ENCODE data around the gene BRCC3. TPM values are rescaled to one million over a fixed set of nuclear protein-coding genes. Genes with fewer than 3 reads are reported as not detected.

Gene BRCC3
- total RNA-seq, 6 experiments from 2014 or later: 24.5 to 27.8 (median 26.0) TPM

DNA sequence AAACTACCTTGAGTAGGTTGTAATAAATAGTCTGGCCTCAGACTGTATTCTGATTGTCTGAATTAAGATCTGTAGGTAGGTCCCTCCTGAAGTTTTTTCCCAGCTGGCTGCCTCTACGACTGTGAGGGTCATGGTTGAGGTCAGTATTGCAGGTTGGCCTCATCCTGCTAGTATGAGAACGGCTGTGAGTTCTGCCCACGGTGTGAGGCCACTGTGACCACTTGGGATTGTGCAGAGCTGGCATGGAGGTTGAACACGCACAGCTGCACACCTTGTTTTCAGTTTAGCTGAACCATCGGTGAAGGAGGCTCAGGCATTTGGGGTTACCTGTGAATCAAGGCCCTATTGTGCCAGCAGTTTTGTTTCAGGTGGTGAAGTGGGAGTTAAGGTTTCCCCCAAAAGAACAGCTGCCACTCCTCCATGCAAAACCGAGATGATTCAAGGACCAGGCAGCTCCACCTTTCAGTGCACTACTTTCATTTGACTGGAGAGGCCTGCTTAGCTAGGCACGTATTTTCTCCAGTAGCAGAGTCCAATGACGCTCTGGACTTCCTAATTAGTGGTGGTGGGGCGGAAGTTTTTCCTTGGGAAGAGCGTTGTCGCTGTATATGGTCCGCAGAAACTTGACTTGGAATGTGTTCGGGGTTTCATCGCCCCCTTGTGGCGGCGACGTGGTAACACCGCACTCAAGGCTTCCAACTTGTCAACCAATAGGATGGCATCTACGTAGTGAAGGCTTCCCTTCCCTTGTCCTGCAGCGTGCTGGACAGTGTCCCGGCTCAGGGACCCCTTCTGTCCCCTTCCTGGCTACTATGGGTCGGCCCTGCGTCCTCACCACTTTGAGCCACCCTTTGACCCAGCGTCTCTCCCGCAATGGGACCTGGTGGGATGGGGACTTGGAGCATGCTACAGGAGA is 14.2 kb upstream of the BRCC3 start:
- H3K4me3 Mint-ChIP-seq: no peak overlapping the region
- no peak overlapping the region for H3K27ac Mint-ChIP-seq
- H3K27me3 Mint-ChIP-seq (ENCODE audit: insufficient read depth): no peaks in the 10 kb centered on the region; the same call in 1 of the 2 replicates
- peak; percentile 17 for DNase-seq
- H3K36me3 Mint-ChIP-seq (ENCODE audit: low read depth): no peaks in the 10 kb centered on the region; the same call in 1 of the 2 replicates
- H3K4me1 Mint-ChIP-seq (ENCODE audit: low read depth): peaks cover 4% of the 10 kb centered on the region; the same call in 1 of the 2 replicates
- TF ChIP-seq, protein P1, sequence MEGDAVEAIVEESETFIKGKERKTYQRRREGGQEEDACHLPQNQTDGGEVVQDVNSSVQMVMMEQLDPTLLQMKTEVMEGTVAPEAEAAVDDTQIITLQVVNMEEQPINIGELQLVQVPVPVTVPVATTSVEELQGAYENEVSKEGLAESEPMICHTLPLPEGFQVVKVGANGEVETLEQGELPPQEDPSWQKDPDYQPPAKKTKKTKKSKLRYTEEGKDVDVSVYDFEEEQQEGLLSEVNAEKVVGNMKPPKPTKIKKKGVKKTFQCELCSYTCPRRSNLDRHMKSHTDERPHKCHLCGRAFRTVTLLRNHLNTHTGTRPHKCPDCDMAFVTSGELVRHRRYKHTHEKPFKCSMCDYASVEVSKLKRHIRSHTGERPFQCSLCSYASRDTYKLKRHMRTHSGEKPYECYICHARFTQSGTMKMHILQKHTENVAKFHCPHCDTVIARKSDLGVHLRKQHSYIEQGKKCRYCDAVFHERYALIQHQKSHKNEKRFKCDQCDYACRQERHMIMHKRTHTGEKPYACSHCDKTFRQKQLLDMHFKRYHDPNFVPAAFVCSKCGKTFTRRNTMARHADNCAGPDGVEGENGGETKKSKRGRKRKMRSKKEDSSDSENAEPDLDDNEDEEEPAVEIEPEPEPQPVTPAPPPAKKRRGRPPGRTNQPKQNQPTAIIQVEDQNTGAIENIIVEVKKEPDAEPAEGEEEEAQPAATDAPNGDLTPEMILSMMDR (IDR thresholded peaks at IDR 0.05): peak; percentile 82
- H3K9me3 Mint-ChIP-seq: no peaks in the 10 kb centered on the region

DNA sequence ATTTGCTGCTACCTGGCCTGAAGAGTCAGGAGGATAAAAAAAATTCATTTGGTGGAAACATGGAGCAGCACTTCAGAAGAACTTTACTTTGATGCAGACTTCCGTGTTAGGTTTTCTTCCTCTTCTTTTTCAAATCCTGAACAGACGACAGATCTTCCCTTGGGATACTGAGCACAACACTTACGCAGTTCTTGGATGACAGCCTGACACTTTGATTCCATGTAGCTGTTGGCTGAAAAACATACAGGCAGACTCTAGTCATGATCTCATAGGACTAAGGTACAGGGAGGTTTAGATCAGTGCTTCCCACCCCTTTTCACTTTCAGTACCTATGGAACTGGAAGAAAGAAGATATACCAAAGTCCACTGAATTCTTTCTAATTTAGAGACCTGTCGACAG is 9.5 kb upstream of the BRCC3 start:
- TF ChIP-seq, protein P1 (IDR thresholded peaks at IDR 0.05): no peak
- Mint-ChIP-seq H3K4me3 (no peak overlapping the region), H3K27me3 (ENCODE audit: insufficient read depth) (no peaks in the 10 kb centered on the region; the same call in 1 of the 2 replicates), H3K4me1 (ENCODE audit: low read depth) (peaks cover 16% of the 10 kb centered on the region), H3K36me3 (ENCODE audit: low read depth) (no peaks in the 10 kb centered on the region; the same call in 1 of the 2 replicates), H3K27ac (no peak overlapping the region), H3K9me3 (no peaks in the 10 kb centered on the region)
- DNase-seq: no peak

DNA sequence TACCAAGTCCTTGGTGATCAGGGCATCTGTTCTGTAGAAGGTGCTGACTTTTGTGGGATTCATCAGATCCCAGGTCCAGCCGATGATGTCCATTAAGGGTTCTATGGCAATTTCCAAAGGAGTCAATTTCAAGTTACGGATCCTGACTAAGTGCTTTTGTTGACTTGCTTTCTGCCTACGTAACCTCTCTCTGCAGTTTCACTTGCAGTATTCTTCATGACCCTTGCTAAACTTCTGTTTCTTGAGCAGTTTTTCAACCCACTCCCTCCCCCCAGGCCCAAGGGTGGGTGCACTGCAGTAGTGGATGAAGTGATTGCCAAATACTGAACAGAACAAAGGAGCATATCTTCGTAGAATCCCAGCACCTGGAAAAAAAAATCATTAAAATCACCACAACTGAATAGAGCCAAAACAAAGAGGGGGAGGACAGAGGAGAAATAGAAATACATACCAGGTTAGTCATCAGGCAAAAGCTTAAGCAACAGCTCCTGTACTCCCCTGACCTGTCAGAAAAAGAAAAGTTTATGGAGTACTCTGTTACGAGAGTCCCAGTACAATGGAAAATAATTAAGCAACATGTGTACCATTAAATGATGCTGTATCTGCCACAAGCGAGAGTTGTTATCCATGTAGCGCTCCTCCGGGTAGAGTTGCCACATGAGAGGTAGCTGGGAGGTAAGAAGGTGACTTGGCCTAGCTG is 6.1 kb upstream of the BRCC3 start:
- Mint-ChIP-seq H3K36me3 (ENCODE audit: low read depth) (no peaks in the 10 kb centered on the region; the same call in 1 of the 2 replicates), H3K27ac (peak overlapping the region; percentile 64), H3K4me1 (ENCODE audit: low read depth) (peaks cover 45% of the 10 kb centered on the region), H3K4me3 (peak overlapping the region; percentile 71), H3K27me3 (ENCODE audit: insufficient read depth) (no peaks in the 10 kb centered on the region), H3K9me3 (no peaks in the 10 kb centered on the region)
- peak; percentile 28 for DNase-seq
- TF ChIP-seq, protein P1 (IDR thresholded peaks at IDR 0.05): no peak

DNA sequence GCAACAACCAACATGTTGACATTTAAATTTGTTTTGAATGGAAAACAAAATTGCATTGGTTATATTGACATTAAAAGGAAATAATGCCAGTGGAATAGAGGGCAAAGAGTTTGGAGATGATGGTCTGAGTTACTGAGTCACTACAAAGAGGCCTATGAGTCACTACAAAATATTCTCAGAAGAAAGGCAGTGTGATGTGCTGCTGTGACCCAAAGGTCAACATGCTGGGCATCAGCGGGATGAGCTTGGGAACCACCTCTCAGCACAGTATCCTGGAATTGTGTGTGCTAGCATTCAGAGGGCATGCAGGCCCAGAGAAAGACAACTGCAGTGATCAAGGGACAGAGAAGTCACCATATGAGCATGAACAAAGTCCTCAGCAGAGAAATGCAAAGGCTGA is 3.1 kb upstream of the BRCC3 start:
- peak overlapping the region; percentile 78 for H3K4me3 Mint-ChIP-seq
- peaks cover 51% of the 10 kb centered on the region for H3K4me1 Mint-ChIP-seq (ENCODE audit: low read depth)
- H3K27ac Mint-ChIP-seq: peak overlapping the region; percentile 93
- peaks cover 2% of the 10 kb centered on the region for H3K27me3 Mint-ChIP-seq (ENCODE audit: insufficient read depth)
- TF ChIP-seq, protein P1 (IDR thresholded peaks at IDR 0.05): no peak
- H3K36me3 Mint-ChIP-seq (ENCODE audit: low read depth): no peaks in the 10 kb centered on the region
- H3K9me3 Mint-ChIP-seq: no peaks in the 10 kb centered on the region
- DNase-seq: peak; percentile 61

DNA sequence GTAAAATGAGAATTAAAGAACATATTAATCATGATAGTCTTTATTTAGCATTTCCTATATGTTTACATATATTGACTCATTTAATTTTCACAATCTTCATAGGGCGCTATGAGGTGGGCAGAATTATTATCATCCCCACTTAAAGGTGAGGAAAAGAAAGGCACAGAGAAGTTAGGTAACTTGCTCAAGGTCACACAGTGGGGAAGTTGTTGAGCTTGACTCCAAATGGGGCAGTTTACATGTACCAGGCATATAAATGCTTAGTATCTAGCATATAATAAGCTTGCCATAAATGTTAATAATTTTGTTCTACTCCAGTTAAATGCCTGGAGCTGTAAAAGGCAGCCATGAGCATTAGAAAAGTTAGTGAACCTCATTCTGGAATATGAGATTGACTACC is 1.9 kb upstream of the BRCC3 start:
- peaks cover 64% of the 10 kb centered on the region for H3K4me1 Mint-ChIP-seq (ENCODE audit: low read depth)
- TF ChIP-seq, protein P1 (IDR thresholded peaks at IDR 0.05): no peak
- peak overlapping the region; percentile 90 for H3K4me3 Mint-ChIP-seq
- H3K36me3 Mint-ChIP-seq (ENCODE audit: low read depth): peaks cover 11% of the 10 kb centered on the region
- peak overlapping the region; percentile 94; the same call in 1 of the 2 replicates for H3K27ac Mint-ChIP-seq
- H3K9me3 Mint-ChIP-seq: no peaks in the 10 kb centered on the region
- H3K27me3 Mint-ChIP-seq (ENCODE audit: insufficient read depth): peaks cover 2% of the 10 kb centered on the region
- DNase-seq: no peak

All from HFFc6 (cell line).